HG03460 (cell line): Measurements from ENCODE around the gene STIP1.
A peak's percentile ranks its signal among the peaks of the same experiment; 100 is the strongest.
"Not testable (repeated sequence)": the region's sequence is repeated elsewhere in the genome, so short reads cannot be mapped to it uniquely, and the experiment has no call there.

Source experiments
- ATAC-seq: cut with Tn5 transposase; IDR thresholded peaks from one replicate; pipeline ENCODE4 v1.9.1; 2021; ENCODE audit not compliant: unreplicated experiment

The STIP1 gene

DNA sequence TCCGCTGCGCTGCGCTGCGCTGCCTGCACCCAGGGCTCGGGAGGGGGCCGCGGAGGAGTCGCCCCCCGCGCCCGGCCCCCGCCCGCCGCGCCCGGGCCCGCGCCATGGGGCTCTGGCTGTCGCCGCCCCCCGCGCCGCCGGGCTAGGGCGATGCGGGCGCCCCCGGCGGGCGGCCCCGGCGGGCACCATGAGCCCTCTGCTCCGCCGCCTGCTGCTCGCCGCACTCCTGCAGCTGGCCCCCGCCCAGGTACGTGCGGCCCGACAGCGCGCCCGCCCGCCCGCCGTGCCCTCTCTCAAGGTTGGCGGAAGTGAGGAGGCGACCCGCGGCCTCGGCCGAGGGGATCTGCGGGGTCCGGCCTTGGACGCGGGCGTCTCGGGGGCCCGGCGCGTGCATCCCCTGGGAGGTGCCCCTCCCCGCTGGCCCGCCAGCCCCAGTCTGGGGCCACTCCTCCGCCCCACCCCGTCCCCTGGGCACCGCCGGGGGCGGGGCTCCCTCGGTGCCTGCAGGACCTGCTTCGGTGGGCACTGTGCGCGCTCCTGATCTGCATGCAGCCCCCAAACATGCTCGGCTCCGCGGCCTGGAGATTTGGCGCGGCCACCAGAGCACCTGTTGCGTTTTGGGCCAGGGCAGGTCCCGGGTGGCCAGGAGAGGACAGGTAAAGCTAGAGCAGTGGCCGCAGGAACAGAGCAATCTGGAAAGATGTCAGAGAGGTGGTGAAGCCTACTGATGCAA is 48.8 kb downstream of the STIP1 start:
- ATAC-seq = peak; percentile 37

DNA sequence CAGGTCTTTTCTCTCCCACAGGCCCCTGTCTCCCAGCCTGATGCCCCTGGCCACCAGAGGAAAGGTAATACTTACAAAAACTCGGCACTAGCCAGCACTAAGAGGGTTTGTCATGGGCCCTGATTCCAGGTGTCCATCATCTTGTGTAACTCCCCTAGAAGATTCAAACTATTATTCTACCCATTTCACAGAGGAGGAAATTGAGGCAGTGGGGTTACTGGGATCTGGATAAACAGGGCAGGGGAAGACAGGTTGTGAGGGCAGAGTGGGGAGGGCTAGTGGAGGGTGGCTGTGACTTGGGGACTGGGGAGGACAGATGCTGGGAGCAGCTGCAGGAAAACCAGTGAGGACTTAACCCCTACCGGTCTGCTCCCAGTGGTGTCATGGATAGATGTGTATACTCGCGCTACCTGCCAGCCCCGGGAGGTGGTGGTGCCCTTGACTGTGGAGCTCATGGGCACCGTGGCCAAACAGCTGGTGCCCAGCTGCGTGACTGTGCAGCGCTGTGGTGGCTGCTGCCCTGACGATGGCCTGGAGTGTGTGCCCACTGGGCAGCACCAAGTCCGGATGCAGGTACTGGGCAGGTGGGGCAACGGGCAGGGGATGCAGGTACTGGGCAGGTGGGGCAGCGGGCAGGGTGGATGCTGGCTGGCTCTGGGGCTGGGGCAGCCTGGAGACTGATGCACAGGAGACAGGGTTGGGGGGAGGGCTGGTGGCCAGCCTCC is 49.6 kb downstream of the STIP1 start:
- no peak for ATAC-seq

DNA sequence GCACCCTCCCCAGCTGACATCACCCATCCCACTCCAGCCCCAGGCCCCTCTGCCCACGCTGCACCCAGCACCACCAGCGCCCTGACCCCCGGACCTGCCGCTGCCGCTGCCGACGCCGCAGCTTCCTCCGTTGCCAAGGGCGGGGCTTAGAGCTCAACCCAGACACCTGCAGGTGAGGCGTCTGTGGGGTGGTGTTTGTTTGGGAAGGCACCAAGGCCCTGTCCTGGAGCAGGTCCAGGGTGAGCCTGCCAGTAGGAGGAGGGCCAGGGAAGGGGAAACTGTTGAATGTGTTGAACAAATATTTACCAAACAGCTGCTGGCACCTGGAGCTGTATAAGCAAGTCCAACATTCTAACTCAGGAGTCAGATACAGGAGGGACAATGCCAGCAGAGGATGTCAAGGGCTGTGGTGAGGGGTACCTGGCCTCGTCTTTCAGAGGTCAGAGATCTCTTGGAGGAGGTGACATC is 51.5 kb downstream of the STIP1 start:
- no peak for ATAC-seq

DNA sequence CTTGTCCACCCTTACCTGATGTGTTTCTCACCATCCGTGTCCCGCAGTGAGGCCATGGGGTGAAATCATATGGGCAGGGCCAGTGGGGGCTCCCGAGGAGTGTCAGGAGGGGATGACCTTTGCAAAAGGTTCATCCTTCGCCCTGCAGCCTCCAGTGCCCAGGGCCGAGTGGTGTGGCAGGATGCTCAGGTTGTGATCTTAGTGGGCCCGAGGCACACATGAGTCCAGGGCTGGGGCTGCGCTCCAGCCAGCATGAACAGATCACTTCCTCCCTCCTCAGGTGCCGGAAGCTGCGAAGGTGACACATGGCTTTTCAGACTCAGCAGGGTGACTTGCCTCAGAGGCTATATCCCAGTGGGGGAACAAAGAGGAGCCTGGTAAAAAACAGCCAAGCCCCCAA is 52.1 kb downstream of the STIP1 start:
- ATAC-seq = no peak

DNA sequence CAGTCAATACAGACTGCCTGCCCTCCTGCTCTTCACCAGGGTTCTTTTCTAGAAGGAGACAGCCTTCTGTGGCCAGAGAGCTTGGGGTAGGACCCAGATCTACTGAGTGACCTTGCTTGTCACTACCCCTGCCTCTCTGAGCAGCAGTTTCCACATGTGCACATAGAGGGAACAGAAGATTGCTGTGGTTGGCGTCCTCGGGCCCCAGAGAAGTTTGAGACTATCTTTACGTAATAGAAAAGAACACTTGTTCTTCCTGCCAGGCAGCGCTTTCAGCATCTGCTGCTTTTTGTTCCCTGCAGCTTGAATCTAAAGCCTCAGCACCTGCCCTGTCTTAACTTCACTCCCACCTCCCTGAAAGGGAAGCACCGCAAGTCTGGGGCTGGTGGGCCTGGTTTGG is 53.0 kb downstream of the STIP1 start:
- no peak for ATAC-seq

DNA sequence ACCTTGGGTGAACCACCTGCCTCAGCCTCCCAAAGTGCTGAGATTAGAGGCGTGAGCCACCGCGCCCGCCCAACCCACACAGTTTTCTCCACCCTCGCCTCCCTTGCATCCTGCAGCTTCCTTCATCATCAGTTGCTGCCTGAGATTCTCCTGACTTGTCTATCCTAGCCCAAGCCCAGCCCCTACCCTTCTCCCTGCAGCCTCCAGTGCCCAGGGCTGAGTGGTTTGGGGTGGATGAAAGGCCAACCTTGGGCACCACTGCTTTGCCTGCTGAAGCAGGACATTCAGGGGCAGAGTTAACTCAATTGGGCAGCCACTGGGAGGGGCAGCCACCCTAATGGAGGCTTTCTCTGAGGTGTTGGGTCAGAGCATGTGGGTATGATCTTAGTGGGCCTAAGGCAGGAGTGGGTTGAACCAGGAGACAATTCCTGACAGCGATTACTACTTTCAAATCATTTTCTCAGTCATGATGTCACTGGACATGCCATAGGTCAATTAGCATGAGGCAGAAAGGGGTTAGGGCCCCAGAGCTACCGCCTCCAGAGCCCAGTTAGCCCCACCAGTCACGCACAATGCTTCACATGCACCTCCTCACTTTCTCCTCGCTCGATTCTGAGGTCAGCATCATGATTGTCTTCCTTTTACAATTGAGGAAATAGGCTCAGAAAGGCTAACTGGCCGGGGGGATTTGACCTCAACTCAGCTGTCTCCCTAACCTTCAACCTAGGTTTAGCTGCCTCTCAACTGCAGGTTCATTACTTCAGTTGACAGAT is 53.9 kb downstream of the STIP1 start:
- no peak for ATAC-seq

DNA sequence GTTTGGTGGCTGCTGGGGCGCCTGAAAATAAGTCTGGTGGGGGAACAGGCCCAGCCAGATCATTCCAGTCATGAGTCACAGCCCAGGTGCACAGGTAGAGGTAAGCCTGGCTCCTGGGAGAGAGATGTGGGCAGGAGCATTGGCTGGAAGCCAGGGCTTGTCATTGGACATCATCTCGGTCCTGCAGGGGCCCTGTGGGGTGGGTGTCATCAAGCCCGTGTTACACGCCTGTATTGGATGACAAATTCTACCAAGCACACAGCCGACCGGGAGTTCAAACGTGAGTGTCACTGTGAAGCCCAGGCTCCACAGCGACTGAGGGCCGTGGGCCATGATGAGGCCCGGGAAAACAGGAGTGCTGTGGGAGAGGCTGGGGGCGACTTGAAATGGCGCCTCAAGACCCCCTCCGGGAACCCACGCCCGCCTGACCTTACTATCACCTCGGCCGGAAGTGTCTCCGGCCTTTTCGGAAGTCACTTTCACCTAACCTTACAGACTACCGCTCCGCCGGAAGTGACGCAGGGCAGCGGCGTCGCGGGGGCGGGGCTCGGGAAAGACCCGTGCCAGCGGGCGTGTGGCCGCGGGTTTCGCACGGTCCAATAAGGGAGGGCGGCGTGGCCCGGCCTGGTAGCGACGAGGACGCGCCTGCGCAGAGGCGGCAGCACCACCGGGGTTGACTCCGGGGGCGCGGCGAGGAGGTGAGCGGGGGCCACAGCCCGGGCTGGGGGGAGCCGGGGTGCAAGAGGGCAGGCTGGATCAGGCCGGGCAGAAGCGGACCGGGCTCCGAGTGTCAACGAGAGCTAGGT is 54.7 kb downstream of the STIP1 start, which contains the start of gene FKBP2:
Gene FKBP2, plus strand, starts transcription at position 661 of the 806 bp plus-strand sequence. CDS start 1,293 bp downstream, outside the sequence.
- ATAC-seq = peak; percentile 36

DNA sequence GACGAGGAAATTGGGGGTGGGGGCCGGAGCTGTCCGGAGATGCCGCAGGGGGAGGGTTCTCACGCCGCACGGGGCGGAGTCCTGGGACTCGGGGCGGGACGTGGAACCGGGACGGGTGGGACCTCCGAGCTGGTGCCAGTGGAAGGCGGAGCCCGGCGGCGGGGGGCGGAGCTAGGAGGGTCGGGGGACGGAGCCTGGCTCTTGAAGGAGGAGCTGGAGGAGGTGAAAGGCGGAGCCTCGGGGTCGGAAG is 55.2 kb downstream of the STIP1 start:
- peak; percentile 57 for ATAC-seq

DNA sequence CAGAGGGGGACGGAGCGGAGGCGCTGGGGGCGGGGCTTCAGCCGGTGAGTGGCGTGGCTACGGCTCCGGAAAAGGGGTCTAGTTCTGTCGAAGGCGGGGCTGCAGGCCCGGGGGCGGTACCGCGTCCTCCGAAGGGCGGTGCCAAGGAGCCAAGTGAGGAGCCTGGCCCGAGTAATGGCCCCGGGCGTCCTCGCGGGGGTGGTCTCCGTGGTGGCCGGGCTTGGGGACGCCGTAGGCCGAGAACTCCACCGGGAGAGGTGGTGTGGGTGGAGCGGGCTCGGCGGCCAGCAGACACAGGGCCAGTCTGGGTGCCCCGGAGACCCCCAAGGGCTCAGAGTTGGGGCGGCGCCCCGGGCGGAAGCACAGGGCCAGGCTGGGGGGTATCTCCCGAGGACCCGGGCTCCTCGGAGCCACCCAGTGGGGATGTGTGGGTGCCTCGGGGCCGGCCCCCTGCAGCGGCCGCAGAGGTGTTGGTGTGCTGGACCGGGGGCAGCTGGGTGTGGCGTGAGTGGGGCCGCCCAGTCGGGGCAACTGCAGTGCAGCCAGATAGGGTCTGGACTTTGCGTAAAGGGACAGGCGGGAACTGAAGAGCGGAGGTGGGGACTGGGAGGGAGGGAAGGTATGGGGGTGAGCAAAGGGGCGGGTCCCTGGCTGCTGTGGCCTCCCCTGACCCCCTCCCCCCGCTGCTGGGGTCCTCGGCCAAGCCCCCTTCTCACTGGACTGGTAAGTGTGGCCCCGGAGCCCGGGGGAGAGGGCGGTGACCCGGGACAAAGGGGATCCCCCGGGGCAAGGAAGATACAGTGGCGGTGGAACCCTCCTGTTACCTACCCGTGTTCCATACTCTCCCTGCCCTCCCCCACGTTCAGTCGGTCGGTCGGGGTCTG is 55.8 kb downstream of the STIP1 start:
- peak; percentile 51 for ATAC-seq

DNA sequence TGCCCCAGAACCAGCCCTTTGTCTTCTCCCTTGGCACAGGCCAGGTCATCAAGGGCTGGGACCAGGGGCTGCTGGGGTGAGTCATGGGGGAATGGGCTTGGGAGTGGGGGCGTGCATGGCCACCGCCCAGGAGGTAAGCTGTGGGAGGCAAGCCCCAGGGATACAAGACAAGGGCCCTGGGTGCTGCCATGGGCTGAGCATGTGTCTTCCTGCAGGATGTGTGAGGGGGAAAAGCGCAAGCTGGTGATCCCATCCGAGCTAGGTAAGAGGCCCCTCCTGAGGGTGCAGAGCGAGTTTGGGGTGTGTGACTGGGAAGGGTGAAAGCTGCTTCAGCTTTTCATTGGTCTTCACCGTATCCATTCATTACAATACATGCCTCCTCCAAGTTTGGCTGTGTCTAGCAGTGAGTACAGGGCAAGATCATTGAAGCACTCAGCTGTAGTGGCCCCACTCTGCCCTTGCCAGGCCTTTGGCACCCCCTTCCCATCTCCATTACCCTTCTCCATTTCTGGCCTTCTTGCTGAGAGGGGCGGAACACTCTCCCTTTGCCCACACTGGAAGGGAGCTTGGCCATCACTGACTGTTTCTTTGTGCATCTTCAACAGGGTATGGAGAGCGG is 57.4 kb downstream of the STIP1 start:
- no peak for ATAC-seq

DNA sequence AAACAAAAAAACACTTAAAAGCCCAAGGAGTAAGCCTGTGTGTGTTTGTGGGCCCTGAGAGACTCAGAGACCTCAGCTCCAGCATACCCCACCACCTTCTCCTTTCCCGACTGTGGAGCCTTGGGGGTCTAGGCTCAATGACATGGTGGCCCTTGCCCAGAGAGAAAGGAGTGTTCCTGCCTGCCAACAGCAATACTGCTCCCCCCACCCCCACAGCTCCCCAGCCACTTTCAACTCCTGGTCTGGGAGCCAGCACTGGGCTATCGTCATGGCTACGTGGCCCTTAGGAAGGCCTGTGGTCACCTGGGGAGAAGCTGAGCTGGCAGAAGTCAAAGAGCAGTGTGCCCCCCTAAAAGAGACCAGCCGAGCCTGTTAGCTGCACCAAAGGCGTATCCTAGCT is 58.1 kb downstream of the STIP1 start:
- ATAC-seq = no peak

DNA sequence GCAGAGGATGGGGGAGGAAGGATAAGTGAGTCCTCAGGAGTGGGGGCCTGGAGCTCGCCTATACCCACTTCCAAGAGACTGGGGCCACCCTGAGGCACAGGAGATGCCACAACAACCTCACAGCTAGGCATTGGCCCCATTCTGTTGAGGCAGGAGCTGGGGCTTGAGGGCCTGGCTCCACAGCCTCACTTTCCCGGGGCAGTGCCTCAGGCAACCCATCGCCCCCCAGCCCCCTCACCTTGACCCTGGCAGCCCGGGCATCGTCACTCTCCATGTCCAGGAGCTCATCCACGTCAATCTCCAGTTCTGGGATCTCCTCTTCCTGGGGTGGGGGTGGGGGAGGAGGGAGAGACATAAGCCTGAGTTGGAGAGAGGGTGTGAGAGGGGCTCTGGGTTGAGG is 59.0 kb downstream of the STIP1 start:
- no peak for ATAC-seq

DNA sequence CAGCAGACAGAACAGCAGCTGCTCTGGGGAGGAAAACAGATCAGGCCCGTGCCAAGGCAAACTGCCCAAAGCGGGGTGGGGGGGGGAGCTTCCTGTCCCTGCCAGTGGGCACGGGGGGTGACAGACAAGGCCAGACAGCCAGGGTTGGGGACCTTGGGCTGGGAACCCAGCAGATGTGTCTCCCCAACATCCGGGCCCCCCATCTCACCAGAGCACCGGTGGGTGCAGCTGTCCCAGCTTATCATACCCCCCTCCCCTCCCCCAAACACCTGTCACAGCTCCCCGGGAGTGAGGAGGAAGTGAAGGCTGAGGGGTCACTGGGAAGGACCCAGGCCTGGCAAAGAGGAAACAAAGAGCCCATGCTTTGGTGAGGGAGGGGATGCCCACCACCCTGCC is 59.4 kb downstream of the STIP1 start:
- ATAC-seq = no peak

DNA sequence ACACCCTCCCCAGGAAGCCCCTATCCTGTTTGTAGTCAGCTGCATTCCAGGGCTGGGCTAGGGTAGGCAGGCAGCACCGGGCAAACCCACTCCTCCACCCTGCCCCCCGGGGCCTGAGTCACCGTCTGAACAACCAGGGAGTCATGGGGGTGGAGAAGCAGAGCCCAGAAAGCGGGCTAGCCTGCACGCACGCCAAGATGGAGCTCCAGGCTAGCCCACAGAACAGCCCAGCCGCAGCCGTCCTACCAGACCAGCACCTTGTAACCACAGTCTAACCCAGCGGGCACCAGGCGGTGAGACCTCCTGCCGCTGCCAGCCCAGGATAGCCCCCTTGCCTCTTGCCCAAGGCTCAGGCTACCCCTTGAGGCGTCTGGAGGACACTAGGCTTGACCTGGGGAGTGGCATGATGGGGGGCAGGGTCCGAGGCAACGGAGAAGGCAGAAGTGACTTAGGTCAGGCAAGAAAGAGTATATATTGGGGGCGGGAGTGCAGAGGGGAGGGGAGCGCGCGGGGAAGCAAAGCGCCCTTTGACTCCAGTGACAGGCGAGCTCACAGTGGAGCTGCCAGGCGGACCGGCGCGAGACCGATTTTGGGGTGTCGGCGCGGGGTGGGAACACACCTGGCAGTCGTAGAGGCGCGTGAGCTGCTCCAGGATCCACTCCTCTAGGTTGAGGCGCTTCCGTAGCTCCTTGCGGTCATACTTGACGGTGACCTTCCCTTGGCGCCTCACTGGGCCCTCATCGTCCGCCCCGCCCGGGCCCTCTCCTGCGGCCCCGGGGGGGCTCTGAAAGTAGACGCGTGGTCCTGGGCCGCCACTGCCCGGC is 60.0 kb downstream of the STIP1 start:
- no peak for ATAC-seq

DNA sequence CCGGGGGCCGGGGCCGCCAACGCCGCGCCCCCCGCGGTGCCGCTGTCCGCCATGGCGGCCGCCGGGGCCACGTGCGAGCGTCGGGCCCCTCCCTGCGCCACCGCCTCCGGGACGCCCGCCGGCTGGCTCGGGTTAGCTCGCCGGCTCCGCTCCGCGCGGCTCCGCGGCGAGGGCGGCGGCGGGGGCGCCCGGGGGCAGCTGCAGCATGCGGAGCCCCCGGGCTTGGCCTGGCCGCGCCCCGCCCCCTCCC is 60.6 kb downstream of the STIP1 start:
- ATAC-seq = not testable (repeated sequence)

DNA sequence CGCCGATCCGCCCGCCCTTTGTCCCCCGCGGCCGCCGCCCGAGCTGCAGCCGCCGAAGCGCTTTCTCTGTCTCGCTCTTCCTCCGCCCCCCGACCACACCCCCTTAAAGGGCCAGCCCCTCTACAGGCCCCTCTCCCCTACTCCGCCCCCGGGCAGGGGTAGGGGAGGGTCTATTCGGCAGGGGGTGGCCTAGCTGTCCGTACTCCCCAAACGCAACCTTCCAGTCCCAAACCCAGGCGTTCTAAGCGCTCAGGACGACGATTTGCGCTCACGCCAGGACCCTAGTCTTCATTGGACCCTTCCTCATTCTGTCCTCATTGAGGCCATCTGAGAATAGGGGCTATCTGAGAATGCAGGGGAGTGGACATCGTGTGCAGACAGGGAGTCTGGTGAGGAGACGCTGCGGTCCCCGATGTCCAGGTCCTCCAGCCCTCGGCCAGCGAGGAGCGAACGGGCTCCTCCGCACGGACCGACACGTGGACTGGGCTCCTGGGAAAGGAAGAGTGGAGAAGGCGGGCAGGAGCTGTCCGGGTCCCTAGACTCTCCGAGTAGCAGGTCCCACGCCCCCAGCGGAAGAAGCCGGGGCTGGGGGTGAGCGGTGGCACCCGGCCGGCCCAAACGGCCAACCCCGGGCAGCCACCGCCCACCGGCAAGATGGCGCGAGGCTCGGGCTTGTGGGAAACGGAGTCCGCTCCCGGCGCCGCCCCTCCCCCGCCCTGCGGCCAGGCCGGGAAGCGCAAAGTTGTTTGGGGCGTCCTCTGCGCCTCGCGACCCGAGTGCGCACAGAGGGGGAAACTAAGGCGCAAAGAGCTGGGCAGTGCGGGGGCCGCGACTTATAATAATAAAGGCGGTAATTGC is 61.1 kb downstream of the STIP1 start, which contains the start of gene PPP1R14B:
Gene PPP1R14B, minus strand, starts transcription at position 73 of the 858 bp plus-strand sequence. CDS start 270 bp downstream, outside the sequence.
- ATAC-seq = no peak

DNA sequence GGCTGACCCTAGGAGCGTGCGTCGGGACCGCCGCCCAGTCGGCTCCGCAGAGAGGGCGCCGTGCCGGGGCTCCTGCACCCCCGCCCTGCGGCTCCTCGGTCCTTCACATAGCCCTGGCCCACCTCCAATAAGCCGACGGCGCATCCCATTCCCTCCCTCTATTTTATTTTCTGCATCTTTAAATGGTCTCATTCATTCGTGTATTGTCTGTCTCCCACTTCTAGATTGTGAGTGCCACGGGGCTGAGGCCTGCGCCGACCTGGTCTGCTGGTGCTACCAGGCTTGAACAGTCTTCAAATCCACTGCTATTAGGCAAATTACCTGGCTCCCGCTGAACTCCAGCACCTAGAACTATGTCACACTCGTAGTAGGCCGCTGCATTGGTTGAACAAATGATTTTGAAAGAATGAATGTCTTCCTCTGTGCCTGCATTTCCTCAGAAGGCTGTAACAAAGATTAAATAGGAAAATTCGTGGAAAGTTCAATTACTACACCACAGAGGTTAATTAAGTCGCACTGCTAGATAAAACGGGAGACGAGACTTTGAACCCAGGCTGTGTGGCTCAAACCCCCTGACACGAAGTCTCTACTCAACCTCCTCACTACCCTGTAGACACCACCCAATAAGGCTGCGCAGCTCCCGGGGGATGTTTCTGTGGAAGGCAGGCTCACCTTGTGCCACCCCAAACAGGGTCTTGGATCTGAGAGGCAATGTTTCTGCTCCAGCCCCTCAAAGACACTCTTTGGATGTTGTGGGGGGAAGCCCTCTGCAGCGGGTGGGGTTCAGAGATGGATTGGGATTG is 62.0 kb downstream of the STIP1 start:
- ATAC-seq = no peak
